GM21576 (cell line): Measurements from ENCODE around the gene HMG20A.

Source experiments
- ATAC-seq: cut with Tn5 transposase; IDR thresholded peaks from one replicate; pipeline ENCODE4 v1.9.1; 2021; ENCODE audit warnings: mild to moderate bottlenecking, moderate library complexity; ENCODE audit not compliant: unreplicated experiment

Gene HMG20A

GRCh38 chr15:77474310-77474988 is 53.8 kb downstream of the HMG20A start:
- no peak for ATAC-seq

DNA sequence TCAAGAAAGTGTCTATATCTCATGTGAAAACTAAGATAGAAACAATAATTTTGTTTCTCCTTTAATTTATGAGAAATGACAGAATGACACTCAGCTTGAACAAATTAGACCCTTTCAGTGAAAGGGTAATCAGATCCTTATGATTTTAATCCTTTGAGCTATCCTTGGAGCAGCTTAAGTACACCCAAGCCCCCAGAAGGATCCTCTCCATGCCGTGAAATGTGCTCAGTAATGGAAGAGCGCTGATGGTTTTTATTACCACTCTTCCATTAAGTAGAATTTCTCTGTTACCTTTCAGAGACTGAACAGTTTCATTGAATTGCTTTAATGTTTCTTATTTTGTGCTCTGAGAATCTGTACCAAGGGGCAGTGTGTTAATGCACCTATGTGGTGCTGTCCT is 54.3 kb downstream of the HMG20A start:
- no peak for ATAC-seq

DNA sequence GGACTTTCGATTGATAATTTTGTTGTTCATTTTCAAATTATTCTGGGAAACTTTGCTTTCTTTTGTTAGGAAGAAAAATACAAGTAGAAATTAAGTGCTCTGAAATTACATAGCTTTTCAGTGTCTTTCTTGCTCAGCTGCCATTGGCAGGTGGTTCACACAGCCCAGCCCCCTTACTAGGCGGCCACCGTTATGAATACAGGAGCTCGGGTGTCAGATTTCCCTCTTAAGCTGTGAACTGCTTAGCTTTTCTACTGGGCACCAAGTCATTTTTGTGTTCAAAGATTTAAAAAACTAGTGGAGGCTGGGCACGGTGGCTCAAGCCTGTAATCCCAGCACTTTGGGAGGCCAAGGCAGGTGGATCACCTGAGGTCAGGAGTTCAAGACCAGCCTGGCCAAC is 55.2 kb downstream of the HMG20A start:
- ATAC-seq = no peak

GRCh38 chr15:77476995-77477394 is 56.3 kb downstream of the HMG20A start:
- no peak for ATAC-seq

- no peak for ATAC-seq
These were observed 57.4 kb downstream of the HMG20A start for GRCh38 chr15:77478051-77478450.

- ATAC-seq = no peak
These were observed 58.3 kb downstream of the HMG20A start for GRCh38 chr15:77479015-77479414.

GRCh38 chr15:77480859-77481633 is 60.4 kb downstream of the HMG20A start:
- ATAC-seq = no peak

DNA sequence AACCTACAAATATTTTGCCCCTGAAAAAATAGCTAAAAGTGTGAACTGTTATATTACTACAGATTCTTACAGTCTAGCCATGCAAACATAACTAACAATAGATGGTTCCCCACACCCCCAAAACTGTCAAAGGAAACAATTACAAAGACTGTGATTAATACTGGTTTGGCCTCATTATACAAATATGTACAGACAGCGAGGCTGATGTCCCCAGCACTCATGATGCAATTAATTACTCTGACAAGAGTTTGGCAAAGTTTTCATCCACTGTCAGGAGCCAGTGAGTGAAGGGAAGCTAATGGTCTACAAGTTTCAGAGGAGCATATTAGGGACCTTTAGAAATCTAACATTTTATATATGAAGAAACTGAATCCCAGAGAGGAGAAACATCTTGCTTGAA is 61.0 kb downstream of the HMG20A start:
- no peak for ATAC-seq

DNA sequence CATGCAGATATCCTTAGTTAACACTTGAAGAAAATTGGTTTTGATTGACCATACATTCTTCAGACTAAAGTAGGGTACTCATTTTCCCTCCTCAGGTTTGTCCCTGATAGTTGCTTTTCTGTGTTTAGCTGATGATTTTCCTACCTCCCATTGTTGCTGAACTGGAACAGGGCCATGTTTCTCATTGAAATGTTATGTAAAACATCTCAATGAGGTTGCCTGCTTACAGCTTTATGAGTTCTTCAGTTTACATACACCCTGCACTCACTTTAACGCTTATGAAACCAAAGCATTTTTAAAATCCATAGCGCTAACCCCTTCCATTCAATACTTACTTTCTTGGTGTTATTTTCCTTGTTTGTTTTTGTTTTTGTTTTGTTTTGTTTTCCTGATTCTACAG is 61.9 kb downstream of the HMG20A start:
- ATAC-seq = no peak

DNA sequence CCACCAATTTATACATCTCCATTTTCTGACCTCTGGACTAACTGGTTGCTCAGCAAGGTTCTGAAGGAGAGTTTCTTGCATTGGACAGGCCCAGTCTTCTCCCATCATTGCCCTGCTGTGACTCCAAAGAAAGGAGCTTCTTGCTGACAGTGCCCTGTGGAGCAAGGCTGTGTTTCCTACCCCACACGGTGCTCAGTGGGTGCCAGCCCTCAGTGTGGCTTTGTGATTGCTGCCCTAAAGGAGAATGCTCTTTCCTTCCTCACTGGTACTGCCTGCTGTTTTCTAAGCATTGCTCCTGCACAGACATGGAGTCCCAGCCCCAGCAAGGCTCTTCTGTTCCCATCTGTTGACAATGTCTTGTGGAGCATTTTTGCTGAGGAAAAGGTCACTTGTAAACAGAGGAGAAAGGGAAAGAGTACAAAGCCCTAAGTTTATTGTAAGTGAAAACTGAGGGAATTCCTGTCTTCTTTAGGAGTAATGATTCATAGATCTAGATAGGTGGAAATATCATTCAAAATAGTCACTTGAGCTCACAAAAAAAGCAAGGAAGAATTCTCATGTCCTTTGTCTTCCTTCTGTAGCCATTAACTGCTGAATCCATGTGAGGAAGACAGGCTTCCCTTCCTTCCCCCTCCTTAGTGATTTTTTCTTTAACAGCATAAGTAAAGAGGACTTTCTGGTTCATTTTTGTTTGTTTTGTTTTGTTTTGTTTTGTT is 62.9 kb downstream of the HMG20A start:
- ATAC-seq = no peak

GRCh38 chr15:77484994-77485393 is 64.3 kb downstream of the HMG20A start:
- ATAC-seq = no peak

- no peak for ATAC-seq
These were observed 66.1 kb downstream of the HMG20A start for GRCh38 chr15:77486542-77487468.

DNA sequence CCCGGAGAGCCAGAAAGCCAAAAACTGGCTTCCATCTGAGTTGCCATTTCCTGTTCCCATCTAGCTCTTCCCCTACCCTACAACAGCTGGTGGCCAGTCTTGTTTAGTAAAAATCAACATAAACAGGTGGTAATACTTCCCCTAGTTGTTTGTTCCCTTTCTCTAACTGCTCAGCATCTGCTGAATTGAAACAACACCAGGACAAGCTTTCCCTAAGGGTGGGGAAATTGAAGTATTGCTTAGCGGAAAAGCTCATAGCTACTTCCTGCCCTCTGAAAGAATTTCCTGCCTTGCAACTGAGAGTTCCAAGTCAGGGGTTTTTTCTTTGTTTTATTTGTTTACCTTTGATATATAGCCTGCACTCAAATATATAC is 66.8 kb downstream of the HMG20A start:
- ATAC-seq = no peak

DNA sequence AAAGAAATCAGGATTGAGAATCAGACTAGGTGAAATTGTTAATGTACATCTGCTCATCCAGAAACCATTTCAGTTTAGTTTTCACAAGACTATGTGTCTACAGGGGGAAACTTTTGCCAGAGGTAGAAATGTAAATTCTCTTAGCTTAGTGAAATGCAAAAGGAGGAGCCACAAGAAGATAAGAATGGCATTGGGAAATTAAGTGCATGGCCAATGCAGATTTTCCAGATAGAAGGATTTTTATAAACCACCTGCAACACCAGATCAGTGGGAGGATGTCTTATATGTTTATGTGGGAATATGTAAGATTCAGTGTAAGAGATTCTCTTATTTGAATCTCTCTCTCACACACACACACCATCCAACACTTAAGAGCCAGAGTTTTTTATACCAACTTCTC is 67.2 kb downstream of the HMG20A start:
- no peak for ATAC-seq

DNA sequence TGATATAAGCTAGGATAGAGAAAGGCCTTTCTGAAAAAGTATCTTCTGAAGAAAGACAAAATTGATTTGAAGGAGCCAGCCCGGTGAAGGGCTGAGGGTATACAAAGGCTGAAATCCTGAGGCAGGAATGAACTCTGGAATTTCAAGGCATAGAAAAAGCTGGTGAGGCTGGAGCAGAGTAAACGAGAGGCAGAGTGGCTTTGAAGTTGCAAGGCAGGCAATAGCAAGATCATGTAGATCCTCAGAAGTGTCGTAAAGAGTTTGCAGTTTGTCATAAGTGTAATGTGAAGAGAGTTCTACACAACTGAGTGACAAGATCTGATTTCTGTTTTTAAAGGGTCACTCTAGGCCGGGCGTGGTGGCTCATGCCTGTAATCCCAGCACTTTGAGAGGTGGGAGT is 69.0 kb downstream of the HMG20A start:
- ATAC-seq = no peak

- ATAC-seq = no peak
These were observed 72.7 kb downstream of the HMG20A start for GRCh38 chr15:77493324-77493907.

DNA sequence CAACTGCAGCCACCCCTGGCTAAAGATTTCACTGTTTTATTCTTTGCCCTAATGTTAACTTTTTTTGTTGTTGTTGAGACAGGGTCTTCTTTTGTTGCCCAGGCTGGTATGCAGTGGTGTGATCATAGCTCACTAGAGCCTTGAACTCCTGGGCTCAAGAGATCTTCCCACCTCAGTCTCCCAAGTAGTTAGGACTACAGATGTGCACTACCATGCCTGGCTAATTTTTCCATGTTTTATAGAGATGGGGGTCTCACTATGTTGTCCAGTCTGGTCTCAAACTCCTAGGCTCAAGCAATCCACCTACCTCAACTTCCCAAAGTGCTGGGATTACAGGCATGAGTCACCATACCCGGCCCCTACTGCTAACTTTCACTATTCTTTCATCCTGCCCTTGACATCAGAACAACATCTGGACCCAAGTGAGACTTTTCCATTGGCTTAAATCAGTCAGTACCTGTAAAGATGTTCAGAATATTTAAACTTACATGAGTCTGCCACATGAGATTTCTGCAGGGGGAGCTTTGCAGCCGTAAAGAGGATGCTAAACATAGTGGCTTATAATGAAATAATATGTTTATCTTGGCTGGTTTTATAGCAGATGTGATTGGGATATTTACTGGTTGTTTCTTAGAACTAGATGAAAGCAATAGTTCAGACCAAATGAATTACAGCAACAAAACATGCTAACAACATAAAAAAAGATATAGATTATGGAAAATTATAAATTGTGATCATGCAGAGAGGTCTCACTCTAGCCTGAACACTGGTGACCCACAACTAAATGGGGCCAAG is 73.6 kb downstream of the HMG20A start:
- no peak for ATAC-seq

GRCh38 chr15:77494964-77495363 is 74.3 kb downstream of the HMG20A start:
- ATAC-seq = no peak

DNA sequence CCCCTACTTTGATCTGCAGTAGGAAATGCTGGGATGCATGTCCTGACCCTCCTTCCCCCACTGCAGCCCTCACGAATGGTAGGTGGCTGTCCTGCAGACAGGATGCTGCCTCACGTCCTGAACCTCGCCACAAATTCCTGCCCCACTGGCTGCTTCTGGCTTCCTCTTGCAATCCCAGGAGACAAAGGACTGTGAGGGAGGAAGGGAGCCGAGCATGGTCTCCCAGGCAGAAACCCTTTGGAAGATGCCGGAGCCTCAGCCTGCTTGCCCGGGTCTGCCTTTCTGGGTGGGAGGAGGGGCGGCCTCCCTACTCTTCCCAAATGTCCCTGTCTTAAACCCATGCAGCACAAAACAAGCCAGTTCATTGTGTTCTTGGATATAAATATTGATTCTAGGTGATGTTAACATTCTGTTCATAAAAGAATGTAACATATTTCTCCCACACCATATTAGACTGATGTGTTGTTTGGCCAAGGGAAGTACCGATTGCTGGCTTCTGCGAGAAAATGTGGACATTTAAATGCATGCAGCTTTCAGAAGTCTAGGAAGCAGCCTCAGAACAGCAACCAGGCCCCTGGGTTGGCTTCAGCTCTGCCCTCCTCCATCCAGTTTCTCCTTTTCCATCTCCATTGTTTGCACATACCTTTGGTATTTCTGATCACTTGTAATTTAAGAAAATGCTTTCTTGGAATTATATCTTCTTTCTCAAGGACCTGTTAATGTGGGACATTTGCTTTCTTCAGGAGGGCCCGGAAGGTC is 75.3 kb downstream of the HMG20A start:
- no peak for ATAC-seq
